Neural progenitor cell (in vitro differentiated cells): ENCODE measurements around the gene ANAPC4.

Source experiments
- CTCF ChIP-seq: fragments of 200-600 bp; sonication (generic); IDR thresholded peaks from 2 replicates; pipeline ENCODE4 v1.5.1; 2017; ENCODE audit warnings: antibody characterized with exemption, mild to moderate bottlenecking
- EZH2 ChIP-seq: fragments of 200-600 bp; sonication (generic); IDR thresholded peaks from 2 replicates; pipeline ENCODE4 v1.6.1; 2017; ENCODE audit warnings: antibody characterized with exemption, mild to moderate bottlenecking, moderate library complexity
- EZH2phosphoT487 ChIP-seq: fragments of 200-600 bp; sonication (generic); IDR thresholded peaks from 2 replicates; pipeline ENCODE4 v1.6.1; 2017; ENCODE audit warnings: antibody characterized with exemption

- no peak for TF ChIP-seq CTCF
- TF ChIP-seq EZH2, result no peak
- no peak for TF ChIP-seq EZH2phosphoT487
These were observed 53.6 kb downstream of the ANAPC4 start for GRCh38 chr4:25430630-25431029.
